GM23248 (cell line): ENCODE results near the gene CCDC92.

ENCODE experiments used
- EZH2 ChIP-seq: fragments of 200-600 bp; sonication (generic); IDR thresholded peaks from 2 replicates; pipeline ENCODE4 v1.6.1; 2018; ENCODE audit warnings: antibody characterized with exemption, mild to moderate bottlenecking; ENCODE audit not compliant: insufficient read depth, poor library complexity, severe bottlenecking
- EZH2phosphoT487 ChIP-seq: fragments of 200-600 bp; sonication (generic); IDR thresholded peaks from 2 replicates; pipeline ENCODE4 v1.6.1; 2018; ENCODE audit warnings: antibody characterized with exemption, moderate library complexity, mild to moderate bottlenecking, low read depth; ENCODE audit not compliant: insufficient read depth

- no peak for TF ChIP-seq EZH2phosphoT487
- no peak for TF ChIP-seq EZH2
Observed at GRCh38 chr12:123944696-123945095, 27.9 kb downstream of the CCDC92 start.
